HG02943 (cell line): ENCODE results near the gene RAB31.

Source experiments
- ATAC-seq: cut with Tn5 transposase; IDR thresholded peaks from one replicate; pipeline ENCODE4 v1.9.1; 2021; ENCODE audit warnings: mild to moderate bottlenecking, low read depth, moderate library complexity; ENCODE audit not compliant: unreplicated experiment

RAB31 gene

DNA sequence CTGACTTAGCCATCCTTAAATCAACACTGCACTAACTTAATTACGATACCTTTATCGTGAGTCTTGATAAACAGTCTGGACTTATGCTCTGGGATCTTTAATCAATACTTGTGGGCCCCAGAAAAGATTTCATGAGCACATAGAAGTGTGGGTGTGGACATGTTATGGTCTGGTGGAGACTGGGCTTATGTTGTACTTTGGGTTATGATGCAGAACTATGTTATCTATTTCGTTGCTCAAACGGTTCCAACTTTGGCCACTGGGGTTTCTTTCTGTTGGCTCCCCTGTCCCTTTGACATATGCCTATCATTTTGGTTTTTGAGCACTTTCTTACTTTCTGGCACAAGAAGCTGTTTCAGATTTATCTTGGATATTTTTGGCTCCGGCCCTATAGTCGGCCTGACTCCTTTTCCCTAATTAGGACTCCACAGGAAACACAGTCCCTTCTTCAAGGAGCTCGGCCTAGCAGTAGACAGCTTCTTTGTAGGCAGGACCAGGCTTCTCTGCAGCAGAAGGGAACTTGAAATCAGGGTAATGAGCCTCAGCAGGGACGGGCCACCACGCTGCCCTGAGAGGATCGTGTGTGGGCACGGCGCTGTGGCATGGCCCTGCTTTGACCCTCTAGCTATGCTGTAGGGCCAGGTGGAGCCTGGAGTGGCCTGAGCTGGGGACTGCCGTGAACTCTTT, 123.1 kb downstream of the RAB31 start:
- no peak for ATAC-seq

DNA sequence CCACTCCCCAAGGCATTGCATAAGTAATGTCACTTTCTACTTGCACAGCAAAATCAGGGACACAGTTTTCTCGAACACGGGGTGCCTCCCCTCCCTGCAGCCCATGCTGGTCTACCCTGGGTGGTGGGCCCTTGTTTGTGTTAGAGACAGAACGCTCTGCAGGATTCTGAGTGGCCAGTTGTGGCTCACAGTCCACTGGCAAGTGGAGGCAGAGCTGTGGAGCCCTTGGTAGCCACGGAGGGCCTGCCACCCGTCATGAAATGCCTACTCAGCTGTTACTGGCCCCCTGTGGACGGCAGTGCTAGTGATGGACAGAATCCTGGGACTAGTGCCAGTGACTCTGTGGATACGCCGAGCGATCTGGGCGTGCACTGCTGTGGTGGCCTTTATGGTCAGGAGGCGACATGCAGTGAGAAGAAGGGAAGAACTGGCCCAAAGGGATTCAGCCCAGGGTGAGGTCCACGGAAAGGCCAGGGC, 123.7 kb downstream of the RAB31 start:
- no peak for ATAC-seq

DNA sequence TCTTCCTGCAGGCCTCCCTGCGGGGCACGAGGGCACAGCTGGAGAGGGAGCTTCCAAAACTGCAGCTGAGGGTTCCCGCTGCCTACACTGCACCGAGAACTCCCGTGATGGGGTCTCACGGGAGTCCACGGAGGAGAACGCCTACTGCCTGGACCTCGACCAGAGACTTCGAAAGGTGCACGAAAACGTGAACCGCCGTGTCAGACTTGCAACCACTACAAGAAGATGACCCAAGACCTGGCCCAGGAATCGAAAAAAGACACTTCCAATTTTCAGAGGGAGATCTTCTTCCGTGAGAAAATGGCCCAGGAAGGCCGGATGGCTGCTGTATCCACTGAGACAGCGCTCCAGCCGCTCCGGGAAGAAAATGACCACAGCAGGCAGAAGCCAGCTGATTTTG, 124.8 kb downstream of the RAB31 start:
- ATAC-seq: no peak

DNA sequence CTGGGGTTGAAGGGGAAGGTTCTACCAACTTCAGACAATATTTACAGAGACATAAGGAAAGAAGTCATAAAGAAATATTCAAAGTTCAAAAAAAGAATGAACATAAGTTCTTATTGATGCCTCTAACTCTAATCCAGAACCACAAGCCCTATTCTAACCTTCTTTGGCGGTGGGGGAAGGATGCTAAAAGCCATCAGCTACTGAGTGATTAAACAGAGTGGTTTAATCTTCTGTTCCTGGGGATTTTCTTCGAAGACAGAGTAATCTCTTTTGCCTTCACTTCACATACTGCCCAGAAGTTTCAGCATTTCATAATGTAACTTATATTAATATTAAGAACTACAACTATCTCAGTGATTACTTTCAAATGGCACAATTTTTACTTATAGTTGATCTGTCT, 126.5 kb downstream of the RAB31 start:
- no peak for ATAC-seq

DNA sequence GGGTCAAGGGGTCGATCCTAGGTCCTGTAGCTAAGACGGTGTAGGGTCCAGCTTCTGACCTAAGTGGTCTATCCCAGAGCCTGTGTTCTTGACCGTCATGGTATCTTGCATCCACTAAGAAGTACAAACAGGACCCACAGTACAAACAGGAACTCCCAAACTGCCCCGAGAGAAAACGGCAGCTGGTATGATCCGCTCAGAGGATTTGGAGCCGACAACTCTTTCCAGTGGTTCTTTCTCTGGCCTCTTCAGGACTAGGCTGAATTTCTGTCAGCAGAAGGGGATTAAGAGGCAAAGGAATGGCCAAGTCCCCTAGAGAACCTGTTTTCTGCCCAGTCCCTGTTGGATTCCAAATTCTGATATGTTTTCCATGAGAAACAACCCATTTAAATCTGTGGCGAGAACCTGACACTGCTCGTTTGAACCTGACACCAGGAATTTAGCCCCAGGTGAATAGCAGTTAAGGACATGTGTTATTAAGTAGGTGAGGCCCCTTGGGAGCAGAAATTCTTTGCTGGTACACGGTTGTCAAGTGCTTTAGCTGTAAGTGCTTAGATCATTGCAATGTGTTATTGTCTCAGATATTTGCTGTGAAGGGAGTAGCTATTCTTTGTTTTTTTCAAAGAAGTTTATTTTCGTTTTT, 127.1 kb downstream of the RAB31 start:
- ATAC-seq: no peak

DNA sequence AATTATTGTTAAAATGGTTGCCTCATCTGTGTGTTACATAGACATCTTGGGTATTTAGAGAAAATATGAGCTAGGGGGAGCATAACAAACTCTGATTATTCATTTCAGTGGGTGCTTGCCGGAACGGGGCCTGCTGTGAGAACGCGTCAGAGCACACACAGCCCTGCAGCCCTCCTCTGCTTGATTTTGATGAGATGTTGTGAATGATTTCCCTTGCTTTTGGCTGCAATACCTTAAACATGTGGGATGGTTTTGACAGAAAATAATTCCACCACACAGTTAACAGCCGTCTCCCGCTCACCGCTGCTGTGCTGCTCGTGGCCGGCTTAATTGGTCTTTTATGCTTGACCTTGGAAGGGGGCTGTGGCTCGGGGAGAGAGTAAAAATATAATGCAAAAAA, 127.7 kb downstream of the RAB31 start:
- no peak for ATAC-seq

DNA sequence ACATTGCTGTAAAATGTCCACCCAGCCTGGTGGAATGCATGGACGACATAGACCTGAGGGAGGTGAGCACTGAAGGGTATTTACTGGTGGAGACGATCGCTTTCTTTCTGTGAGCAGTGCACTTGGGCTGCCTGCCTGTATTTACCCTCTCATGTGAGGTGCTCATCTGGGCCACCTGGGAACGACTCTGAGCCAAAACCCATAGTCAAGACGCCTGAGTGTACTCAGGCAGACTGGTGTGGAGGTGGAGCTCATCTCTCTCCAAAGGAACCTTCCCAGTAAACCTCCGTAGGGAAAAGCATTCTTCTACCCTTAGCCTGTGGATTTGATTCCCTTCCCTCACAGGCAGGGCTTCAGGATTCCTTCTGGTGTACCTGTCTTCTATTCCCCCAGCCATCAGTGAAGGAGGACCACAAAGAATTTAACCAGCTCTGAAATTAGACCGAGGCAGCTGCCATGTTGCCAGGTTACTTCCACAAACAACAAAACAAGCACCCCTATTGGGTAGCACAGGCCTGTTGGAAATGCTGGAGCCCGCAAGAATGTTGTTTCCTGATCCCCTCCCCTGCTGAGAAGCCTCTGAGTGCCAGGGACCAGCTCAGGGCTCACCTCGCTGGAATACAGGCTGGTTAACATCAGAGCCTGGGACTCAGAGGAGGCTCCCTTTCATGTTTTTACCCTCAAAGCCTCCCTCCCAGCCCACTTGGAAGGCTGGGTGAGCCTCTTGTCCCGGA, 130.2 kb downstream of the RAB31 start:
- no peak for ATAC-seq

DNA sequence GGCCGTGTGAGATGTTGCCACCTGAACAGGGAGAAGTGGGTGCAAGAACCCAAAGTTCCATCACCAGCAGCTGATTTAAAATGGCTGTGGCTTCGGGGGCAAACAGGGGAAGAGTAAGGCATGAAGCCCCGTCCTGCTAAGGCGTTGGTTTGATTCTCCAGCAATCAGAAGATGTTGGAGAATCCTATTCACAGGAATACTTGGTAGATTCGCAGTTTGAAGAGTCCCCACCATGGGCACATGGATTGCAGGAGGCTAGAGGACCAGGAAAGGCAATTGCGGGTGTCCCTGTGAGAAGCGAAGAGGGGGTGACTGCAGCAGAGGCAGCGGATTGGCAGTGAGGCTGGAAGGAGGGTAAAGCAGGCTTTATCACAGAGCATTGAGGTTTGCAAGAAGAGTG, 131.1 kb downstream of the RAB31 start:
- ATAC-seq: no peak

DNA sequence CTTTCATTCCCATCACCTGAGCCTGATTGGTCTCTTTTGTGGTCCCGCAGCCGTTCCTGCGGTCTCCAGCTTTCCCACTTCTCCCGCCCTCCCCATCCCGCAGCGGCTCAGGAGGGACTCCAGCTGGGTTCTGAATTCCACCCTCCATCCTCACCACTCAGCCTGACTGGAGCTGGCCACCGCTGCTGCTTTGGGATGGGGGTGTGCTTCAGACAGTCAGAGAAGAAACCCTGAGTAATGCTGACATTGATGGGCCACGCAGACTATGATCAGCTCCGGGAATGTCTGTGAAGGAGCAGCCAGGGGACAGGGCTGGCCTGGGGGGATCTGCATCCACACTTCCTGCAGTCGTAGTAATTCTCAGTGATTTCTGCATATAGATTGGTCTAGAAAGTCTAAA, 131.8 kb downstream of the RAB31 start:
- no peak for ATAC-seq

DNA sequence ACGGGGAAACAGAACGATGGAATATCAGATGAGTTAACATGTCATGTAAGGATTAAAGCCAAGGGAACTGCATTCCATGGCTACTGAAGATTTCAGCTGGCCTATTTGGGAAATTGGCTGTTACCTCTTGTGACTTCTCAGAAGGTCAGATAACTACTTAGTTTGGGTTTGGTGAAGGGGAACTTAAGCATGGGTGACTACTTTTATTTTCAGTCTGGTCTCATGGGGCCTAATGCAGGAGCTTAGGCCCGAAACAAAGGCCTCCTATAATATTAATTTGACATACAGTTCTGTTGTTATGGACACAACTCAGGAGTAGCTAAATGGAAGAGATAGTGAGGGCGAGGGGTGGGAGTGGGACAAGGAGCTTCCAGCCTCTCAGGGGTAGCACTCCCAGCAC, 133.7 kb downstream of the RAB31 start:
- no peak for ATAC-seq

DNA sequence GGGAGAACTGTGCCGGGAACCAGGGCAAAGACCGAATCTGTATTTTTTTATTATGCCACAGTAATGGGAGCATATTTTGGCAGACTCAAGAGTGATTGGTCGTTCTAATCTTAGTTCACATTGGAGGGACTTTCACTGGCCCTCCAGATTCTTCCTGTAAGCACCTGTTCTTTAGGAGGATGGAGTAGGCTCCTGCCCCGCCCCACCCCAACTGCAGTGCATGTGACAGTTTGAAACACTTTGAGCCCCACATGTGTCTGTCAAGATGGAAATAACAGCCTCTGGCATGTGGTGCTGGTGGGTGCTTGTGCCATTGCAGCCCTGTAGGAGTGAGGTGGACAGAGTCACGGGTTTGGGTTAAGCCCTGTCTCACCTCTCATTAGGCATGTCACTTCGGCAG, 134.3 kb downstream of the RAB31 start:
- ATAC-seq: no peak

DNA sequence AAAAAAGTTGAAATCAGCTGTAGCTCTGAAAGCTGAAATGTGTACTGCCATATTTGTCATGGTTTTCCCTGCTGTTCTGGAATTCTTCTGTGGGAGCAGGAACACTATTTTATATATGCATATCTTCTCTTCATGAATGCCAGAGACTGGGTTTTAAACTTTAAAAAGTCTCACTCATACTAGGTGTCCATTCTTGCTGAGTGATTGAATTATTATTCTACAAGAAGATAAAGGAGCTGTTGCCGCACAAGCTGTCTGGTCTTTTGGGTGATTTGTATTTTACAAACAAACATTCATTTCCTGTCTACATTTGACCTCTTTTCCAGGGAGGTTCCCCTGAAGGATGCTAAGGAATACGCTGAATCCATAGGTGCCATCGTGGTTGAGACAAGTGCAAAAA, 137.2 kb downstream of the RAB31 start:
- no peak for ATAC-seq

DNA sequence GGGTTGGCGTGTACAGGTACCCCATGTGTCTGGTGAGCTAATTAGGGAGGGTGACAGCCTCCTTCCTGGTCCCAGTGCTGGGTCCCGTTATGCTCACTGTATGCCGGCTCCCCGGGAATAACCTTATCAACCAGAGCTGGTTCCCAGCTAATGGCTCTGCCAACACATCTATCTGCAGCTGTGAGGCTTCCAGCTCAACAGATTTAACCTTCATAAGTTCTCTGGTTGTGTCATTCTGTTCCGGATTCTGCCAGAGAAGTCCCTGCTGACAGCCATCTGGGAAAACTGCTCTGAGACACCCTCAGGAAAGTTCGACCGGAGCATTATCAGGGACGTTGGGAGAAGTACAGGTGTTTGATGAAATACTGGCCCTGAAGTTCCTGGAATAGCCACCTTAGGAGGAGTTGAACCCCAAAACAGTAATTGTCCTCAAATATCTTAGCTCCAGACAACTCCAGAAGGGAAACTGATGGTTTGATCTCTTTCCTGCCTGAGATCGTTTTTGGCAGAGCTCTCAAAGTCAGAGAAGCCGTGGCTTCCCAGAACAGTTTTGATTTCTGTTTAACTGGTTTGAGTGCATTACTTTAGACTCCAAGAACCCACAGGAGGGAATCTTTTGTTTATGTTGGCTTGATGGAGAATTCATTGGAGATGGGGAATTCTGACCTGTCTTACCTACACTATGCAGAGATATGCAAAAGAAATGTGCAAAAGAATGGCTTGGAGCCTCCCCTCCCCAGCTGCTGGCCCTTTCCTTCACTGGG, 138.2 kb downstream of the RAB31 start:
- no peak for ATAC-seq

DNA sequence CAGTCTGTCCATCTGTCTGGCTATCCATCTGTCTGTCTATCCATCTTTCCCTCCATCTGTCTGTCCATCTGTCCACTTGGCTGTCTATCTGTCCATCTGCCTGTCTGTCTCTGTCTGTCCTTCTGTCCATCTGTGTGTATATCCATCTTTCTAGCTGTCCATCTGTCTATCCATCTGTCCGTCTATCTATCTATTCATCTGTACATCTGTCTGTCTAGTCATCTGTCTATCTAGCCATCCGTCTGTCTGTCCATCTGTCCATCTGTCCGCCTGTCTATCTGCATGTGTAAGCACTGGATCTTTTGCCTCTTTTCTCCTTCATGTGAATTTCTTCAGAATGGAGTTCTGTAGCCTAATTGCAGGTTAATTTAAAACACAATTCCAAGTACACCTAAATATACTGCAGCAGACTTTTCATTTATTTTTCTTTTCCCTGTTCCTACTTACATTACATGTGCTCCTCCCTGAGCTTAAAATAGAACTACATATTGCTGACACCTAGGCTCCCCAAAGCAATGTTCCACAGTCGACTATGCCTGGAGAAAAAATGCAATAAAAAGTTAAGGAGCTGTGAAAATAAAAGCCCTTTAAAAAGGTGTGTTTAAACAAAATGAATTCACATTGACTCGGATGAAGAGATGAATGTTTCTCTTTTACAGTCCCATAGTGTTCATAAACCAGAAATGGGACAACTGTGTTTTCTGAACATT, 140.2 kb downstream of the RAB31 start:
- ATAC-seq: no peak

DNA sequence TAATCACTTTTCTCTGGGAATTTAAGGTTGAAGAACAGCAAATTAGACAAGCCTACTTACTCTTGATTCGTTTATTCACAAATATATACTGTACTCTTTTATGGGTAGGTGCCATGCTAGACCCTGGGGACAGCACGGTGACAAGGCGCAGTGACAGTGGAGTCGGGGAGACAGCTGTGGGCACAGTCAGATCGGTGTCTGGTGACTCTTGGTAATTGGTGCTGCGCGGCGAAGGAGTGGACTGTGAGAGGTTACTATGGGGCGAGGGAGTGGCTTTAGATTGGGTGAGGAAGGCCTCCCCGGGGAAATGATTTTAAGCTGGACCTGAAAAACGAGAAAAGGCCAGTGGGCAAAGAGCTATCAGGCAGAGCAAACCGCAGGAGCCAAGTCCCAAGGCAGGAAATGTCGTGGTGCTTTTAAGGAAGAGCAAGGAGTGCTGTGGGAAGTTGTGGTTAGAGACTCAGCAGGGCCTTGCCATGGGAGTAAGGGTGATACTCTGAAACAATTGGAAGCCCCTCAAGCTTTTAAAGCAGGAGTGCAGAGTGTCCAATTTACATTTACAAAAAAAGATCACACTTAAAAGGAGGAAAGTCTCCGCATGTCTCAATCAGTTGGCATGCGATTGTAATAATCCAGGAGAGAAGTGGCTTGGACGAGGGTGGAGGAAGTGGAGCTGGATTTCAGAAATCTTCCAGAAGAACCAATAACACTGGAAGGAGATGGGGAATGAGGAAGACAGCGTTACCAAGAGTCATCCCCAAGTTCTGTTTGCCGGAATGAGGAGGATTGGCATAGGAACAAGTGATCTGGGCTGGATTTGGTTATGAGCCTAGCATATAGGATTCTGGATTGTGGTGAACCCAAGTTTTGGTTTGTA, 141.5 kb downstream of the RAB31 start:
- no peak for ATAC-seq

DNA sequence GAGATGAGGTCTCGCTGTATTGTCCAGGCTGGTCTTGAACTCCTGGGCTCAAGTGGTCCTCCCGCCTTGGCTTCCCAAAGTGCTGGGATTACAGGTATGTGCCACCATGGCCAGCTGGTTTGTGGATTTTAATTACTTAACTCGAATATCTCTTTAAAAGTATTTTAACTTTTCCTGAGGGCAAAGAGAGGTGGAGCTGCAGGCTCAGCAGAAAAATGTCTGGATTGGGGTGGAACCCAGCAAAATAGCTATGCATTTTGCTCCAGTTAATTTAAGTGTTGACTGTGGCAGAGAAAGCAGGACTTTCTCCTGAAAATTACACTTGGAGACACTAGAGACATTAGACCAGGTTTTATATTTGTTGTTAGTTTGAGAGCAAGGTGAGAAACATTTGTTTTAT, 142.2 kb downstream of the RAB31 start:
- no peak for ATAC-seq

DNA sequence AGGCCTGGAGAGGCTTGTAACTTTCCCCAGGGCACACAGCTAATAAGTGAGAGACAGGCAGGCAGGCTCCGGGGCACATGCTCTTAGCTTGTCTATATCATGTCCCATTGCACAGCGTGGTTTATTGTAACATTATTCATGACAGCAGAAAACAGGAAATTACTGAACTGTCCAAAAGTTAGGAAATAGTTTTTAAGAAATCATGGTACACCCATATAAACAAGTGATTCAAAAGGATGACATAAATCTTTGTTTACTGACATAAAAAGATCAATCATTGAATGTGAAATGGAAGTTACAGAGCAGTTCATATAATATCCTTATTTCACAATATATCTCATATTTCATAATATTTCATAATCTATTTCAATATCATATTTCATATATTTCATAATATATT, 143.4 kb downstream of the RAB31 start:
- no peak for ATAC-seq

DNA sequence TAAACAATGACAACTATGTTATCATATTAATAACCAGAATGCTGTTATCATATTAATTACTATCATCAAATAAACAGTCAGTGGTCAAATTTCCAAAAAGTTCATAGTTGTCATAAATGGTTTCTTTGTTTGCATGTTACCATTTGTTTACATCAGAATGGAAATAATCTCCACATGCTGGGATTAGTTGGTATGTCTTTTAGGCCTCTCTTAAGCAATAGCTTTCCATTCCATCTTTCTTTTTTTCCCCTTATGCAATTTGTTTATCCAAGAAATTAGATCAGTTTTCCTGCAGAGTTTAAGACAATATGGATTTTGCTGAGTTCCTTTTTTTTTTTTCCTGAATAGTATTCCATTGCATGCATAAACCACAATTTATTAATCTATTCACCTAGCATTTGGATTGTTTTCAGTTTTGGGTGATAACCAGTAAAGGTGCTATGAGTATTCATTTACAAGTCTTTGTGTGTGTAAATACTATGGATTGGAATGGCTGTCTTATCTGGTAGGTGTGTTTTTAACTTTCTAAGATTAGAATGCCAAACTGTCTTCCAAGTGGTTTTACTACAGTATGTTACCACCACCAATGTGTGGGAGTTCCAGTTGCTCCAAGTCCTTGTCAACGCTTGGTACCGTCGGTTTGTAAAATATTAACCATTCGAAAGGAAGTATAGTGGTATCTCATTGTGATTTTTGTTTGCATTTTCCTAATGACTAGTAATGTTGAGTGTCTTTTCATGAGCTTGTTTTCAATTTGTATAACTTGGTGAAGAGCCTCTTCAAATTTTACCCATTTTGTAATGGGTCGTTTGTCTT, 144.4 kb downstream of the RAB31 start:
- no peak for ATAC-seq
